ENCODE data around the gene RNF166.
A peak's percentile ranks its signal among the peaks of the same experiment; 100 is the strongest.

RNF166 gene

GRCh38 chr16:88706229-88706964 lies at the start of gene RNF166, which contains the start of gene CTU2:
Gene RNF166, minus strand, starts transcription at chr16:88706408. Its CDS starts 83 bp downstream, at chr16:88706325.
Gene CTU2, plus strand, starts transcription at chr16:88706503. Its CDS starts 28 bp downstream, at chr16:88706531.
- peak; percentile 78 for DNase-seq

DNA sequence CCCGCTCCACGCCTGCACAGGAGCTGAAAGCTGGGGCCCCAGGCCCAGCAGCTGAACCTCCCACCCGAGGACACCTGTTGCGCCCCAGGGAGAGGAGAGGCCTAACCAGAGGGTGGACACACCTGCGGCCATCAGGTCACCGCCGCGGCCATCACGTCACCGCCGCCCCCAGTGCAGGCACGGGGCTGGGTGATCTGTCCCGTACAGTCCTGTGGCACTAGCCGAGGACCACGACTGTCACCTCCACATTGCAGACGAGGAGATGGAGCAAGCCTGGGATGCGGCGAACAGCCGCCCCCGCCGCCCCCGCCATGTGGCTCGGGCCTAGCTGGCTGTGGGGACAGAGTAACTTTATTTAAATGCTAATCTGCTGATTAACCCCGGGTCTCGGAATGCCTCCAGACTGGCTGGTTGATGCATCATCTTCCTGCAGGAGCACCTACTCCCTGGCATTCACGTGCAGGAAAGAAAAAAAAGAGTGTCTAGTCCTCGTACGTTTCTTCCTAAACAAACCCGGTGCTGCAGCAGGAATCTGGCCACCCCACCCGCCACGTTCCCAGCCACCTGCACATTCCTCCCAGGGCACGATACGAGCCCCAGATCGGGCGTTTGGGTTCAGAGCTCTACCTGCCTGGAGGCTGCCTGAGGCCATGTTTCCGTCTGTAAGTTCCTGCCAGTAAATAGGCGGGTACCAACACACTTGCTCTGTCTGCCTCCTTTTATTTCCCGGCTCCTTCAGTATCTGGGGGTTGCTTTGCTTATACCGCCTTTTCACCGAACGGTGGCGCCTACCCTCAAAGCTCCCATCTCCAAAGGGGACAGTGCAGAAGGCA lies 48.9 kb upstream of the RNF166 start:
- no peak for DNase-seq

GRCh38 chr16:88754109-88754911 lies 48.1 kb upstream of the RNF166 start:
- no peak for DNase-seq

GRCh38 chr16:88753602-88754001 lies 47.4 kb upstream of the RNF166 start:
- DNase-seq: no peak

GRCh38 chr16:88753191-88753590 lies 47.0 kb upstream of the RNF166 start:
- no peak for DNase-seq

DNA sequence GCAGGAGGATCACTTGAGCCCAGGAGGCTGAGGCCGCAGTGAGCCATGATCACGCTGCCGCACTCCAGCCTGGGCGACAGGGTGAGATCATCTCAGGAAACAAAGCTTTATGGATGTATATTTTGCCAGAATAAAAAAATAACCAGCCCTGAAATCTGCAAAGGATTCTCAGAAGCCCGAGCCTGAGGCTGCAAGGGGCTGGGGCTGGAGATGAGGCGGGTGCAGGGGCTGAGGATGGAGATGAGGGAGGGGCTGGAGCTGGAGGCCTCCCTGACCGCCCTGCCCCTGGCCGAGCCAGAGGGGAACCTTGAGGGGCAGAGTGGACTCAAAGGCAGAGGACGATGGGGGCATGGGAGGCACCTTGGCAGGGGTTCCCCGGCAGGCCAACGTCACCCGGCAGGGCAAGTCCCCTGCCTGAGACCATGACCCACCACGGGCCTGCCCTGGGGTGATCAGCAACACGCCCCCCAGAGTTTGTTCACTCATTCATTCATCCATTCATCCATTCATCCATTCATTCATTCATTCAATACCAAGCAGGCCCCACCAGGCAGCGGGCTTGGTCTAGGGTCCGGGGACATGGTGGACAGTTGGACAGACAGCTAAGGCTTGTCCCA lies 46.3 kb upstream of the RNF166 start:
- DNase-seq: no peak

GRCh38 chr16:88750854-88751253 lies 44.6 kb upstream of the RNF166 start:
- DNase-seq: peak; percentile 70

DNA sequence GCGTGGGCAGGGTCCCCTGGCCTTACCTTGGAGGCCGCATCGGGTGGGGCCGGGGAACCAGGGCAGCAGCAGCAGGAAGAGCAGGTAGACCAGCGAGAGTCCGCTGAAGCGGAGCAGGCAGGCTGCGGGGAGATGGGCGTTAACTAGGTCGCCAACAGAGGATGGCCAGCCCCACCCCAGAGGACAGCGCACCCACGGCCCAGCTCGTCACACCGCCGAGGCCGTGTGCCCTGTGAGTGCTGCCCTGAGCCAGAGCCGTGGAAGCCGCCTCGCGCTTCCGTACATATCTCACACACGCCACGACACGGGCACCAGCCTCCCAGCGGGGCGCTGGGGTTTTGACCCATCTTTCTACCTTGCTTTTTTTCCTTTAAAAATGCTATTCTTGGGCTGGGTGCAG lies 43.1 kb upstream of the RNF166 start:
- no peak for DNase-seq

- DNase-seq: no peak
Observed at GRCh38 chr16:88748364-88748763, 42.2 kb upstream of the RNF166 start.

GRCh38 chr16:88747588-88748301 lies 41.5 kb upstream of the RNF166 start:
- DNase-seq: peak; percentile 54

- no peak for DNase-seq
Observed at GRCh38 chr16:88746506-88746905, 40.3 kb upstream of the RNF166 start.

GRCh38 chr16:88744577-88745521 lies 38.6 kb upstream of the RNF166 start:
- DNase-seq: no peak

DNA sequence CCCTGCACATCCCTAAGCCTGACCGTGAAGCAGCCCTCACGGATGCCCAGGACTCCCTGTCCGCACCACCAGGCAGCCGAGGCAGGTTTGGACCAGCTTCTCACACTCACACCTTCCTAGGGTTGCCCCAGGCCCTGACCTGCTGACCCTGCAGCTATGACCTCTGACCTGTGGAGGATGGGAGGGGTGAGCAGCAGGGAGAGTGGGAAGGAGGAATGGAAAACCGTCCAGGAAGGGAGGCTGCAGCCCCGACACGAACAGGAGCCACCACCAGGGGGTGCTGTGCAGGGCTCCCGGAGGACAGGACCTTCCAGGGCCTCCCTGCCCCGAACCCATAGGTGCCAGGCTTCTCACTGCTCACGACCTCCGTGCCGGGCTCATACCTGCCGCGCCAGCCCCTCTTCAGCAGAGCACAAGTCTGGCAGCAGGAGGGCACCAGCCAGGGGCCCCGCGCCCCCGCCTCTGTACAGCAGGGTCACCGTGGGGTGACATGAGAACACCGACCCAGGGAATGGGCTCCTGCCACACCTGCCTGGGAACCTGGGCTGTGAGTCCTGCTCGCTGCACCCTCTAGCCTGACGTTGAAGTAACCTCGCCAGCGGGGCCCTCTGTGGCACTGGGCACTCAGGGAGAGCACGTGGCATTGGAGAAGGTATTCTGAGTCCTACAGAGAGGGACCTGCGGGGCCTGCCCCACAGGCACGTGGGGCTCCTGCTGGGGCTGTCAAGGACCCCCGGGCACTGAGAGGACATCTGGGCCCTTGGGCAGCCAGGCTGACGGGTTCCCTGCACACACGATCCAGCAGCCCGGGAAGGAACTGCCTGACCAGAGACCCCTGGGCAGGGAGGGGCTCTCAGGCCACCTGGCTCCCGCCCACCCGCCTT lies 37.7 kb upstream of the RNF166 start:
- DNase-seq: peak; percentile 24

DNA sequence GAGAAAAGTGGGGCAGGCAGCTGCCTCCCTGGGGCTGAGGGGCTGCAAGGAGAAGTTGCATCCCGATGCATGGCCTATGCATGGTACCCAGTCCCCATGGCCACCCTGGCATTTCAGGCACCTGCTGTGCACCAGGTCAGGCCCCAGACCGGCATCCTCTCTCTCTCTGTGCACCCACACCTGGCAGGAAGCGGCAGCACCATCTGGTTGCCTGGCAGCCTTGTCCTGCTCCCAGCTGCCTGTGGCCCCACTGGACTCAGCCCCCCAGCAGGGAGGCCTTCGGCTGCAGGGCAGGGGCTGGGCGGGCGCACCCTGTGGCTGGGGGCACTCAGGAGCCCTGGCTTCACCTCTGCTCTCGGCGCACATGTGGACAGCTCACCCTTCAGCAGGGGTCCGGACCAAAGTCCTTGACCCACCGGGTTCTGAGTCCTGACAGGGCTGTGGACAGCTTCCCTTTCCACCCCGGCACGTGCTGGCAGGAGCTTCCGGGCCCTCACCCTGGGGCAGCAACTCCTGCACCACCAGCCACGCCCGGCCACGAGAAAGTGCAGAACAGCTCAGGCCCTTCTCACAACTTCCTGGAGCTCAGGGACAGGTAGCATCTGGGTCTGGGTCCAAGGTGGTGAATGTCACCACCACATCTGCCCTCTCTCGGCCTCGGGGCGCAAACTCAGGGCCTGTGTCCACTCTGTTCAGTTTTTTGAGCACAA lies 36.8 kb upstream of the RNF166 start:
- DNase-seq: no peak

DNA sequence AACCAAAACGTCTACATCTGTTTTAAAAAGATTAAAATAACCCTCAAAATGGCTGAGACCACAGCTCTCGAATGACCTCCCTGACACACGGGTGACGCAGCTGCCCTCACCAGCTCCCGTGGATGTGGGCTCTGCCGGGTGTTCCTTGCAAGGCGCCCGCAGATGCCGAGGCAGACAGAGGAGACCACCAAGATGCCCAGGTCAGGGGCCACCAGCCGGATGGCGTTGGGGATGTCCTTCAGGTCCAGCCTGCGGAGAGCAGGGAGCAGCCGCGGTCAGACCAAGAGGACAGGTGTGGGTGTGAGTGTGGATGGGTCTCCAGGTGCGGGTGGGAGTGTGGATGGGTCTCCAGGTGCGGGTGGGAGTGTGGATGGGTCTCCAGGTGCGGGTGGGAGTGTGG lies 35.2 kb upstream of the RNF166 start:
- no peak for DNase-seq

DNA sequence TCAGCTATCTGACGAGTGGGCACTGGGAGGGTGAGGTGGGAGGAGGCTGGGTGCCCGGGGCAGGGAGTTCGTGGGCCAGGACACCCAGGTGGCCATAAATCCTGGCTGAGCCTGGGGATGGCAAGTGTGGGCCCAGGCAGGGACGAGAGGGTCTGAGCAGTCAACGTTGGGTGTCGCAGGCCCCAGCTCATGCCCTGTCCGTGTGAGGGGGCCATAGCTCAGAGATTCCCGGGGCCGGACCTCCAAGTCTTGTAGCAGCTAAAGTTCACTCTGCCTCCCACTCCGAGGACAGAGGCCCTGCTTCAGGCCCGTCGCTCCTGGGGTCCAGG lies 34.5 kb upstream of the RNF166 start:
- DNase-seq: no peak

- DNase-seq: no peak
Observed at GRCh38 chr16:88739977-88740726, 33.9 kb upstream of the RNF166 start.

- DNase-seq: no peak
Observed at GRCh38 chr16:88739139-88739976, 33.1 kb upstream of the RNF166 start.
